ENCODE data around the gene RNASEH2B.

RNASEH2B gene

DNA sequence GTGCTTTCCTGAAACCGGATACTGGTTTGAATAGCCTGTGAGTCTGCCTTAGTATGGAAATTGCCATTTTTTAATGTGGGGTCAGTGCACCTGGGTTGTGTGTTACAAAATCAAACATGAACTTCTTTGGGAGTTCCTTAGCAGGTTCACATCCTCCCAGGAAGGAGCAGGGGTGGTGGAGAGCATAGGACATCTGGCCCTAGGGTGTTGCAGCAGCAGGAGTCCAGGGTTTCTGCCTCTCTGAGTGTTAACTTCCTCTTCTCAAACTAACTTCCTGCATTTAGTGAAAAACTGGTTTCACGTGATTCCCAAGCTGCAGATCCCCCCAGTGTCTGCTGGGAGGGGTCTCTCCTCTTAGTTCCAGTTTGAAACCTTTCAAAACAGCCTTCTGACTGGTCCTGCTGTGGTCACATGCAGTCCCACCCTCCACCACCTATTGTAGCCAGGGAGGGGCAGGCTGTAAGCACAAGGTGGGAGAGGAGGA lies 7.2 kb downstream of the RNASEH2B start:
- H3K4me1 ChIP-seq (ENCODE audit: control insufficient read depth, insufficient read depth, low read length) = peaks cover 3% of the 10 kb centered on the region; the same call in 1 of the 2 replicates
- H3K27ac ChIP-seq (ENCODE audit: low read length) = no peak overlapping the region
- H3K36me3 ChIP-seq (ENCODE audit: control insufficient read depth, insufficient read depth, low read length) = no peaks in the 10 kb centered on the region
- no peak overlapping the region for H3K4me3 ChIP-seq (ENCODE audit: low read length)
- WGBS (ENCODE audit: insufficient coverage, insufficient read length) = no CpG with 5 or more reads among the region's 2 CpGs
- H3K27me3 ChIP-seq (ENCODE audit: control insufficient read depth, insufficient read depth, low read length) = no peaks in the 10 kb centered on the region
- no peaks in the 10 kb centered on the region; the same call in 1 of the 2 replicates for H3K9me3 ChIP-seq (ENCODE audit: control insufficient read depth, insufficient read depth, low read length)
- no peak for DNase-seq (ENCODE audit: low read depth, low spot score)

DNA sequence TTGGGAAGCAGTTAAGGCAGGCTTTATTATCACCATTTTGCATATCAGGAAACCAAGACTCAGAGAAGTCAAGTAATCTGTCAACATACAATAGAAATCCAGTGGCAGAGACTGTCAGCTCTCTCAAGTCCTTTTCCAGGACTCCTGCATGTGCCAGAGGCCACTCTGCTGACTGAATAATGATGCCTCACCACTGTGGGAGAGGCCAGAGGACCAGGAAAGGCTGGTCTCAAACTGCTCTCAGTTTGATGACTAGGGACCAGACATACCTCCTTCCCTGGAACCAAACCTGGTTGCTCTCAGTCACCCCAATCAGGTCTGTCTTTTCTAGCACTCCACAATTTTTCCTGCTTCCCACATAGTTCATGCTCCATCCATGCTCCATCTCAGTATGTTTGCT lies 8.0 kb downstream of the RNASEH2B start:
- Histone ChIP-seq H3K36me3 (ENCODE audit: control insufficient read depth, insufficient read depth, low read length) (no peaks in the 10 kb centered on the region), H3K4me3 (ENCODE audit: low read length) (no peak overlapping the region), H3K9me3 (ENCODE audit: control insufficient read depth, insufficient read depth, low read length) (peaks cover 2% of the 10 kb centered on the region; the same call in 1 of the 2 replicates), H3K4me1 (ENCODE audit: control insufficient read depth, insufficient read depth, low read length) (peaks cover 3% of the 10 kb centered on the region; the same call in 1 of the 2 replicates), H3K27me3 (ENCODE audit: control insufficient read depth, insufficient read depth, low read length) (no peaks in the 10 kb centered on the region), H3K27ac (ENCODE audit: low read length) (no peak overlapping the region)
- DNase-seq (ENCODE audit: low read depth, low spot score) = no peak

DNA sequence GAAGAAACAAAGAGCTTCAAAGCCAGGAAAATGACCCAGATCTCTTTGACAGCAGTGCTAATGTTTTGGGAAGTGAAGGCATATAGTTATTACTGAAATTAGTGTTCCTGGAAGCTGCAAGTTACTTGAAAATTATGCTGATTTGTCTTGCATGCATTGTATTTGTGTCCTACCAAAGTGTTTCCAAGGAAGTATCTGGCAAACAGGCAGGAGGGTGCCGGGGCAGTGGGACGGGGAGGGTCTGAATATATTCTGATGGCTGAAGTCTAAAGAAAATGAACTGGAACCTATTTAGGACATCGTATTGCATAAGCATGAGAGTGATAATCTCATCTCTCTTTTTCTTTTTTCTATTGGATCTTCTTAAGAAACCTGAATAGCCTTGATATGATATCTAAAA lies 9.0 kb downstream of the RNASEH2B start:
- no peak for DNase-seq (ENCODE audit: low read depth, low spot score)
- Histone ChIP-seq H3K9me3 (ENCODE audit: control insufficient read depth, insufficient read depth, low read length) (peaks cover 2% of the 10 kb centered on the region; the same call in 1 of the 2 replicates), H3K4me3 (ENCODE audit: low read length) (no peak overlapping the region), H3K27me3 (ENCODE audit: control insufficient read depth, insufficient read depth, low read length) (no peaks in the 10 kb centered on the region), H3K27ac (ENCODE audit: low read length) (no peak overlapping the region), H3K36me3 (ENCODE audit: control insufficient read depth, insufficient read depth, low read length) (no peaks in the 10 kb centered on the region), H3K4me1 (ENCODE audit: control insufficient read depth, insufficient read depth, low read length) (peaks cover 3% of the 10 kb centered on the region; the same call in 1 of the 2 replicates)
- no CpG with 5 or more reads among the region's 3 CpGs for WGBS (ENCODE audit: insufficient coverage, insufficient read length)

DNA sequence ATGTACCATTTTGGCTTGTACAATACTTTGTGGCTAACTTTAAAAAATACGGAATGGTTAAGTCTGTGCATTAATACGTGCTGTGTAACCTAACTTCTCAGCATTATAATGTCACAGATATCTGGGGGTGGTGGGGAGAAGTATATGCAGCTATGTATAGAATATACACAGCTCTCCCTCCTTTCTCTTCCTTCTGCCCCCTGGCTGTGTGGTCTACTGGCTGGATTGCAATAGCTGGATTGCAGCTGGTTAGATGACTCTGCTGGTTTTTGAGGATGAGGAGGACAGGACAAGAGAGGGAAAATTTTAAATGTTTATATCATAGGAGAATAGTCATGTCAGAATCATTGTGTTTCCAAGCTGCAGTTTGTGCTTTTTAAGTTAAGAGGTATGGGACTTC lies 9.7 kb downstream of the RNASEH2B start:
- Histone ChIP-seq H3K27me3 (ENCODE audit: control insufficient read depth, insufficient read depth, low read length) (no peaks in the 10 kb centered on the region), H3K9me3 (ENCODE audit: control insufficient read depth, insufficient read depth, low read length) (peaks cover 2% of the 10 kb centered on the region; the same call in 1 of the 2 replicates), H3K4me1 (ENCODE audit: control insufficient read depth, insufficient read depth, low read length) (peaks cover 3% of the 10 kb centered on the region; the same call in 1 of the 2 replicates), H3K36me3 (ENCODE audit: control insufficient read depth, insufficient read depth, low read length) (no peaks in the 10 kb centered on the region), H3K4me3 (ENCODE audit: low read length) (no peak overlapping the region), H3K27ac (ENCODE audit: low read length) (no peak overlapping the region)
- no peak for DNase-seq (ENCODE audit: low read depth, low spot score)
- no CpG with 5 or more reads among the region's 2 CpGs for WGBS (ENCODE audit: insufficient coverage, insufficient read length)

DNA sequence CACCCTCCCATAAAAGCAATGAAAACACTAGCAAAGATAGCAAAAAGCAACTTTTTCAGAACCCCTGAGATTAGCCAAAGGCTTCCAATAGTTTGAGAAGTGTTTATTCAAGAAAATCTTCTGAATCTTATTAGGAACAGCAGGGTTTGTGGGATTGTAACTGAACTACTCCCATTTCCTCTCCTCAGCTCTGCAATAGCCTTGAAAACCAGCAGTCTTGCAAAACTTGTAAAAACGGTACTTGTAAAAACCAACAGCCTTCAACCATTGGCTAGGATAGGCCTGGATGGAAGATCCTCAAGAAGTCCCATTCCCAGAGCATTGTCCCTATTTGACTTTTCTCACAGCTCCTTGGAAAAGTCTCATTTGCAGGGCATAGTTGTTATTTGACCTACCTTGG lies 12.1 kb downstream of the RNASEH2B start:
- Histone ChIP-seq H3K27ac (ENCODE audit: low read length) (no peak overlapping the region), H3K4me1 (ENCODE audit: control insufficient read depth, insufficient read depth, low read length) (peaks cover 3% of the 10 kb centered on the region; the same call in 1 of the 2 replicates), H3K27me3 (ENCODE audit: control insufficient read depth, insufficient read depth, low read length) (no peaks in the 10 kb centered on the region), H3K9me3 (ENCODE audit: control insufficient read depth, insufficient read depth, low read length) (peaks cover 2% of the 10 kb centered on the region; the same call in 1 of the 2 replicates), H3K36me3 (ENCODE audit: control insufficient read depth, insufficient read depth, low read length) (no peaks in the 10 kb centered on the region), H3K4me3 (ENCODE audit: low read length) (no peak overlapping the region)
- no peak for DNase-seq (ENCODE audit: low read depth, low spot score)
- WGBS (ENCODE audit: insufficient coverage, insufficient read length) = no CpG with 5 or more reads among the region's 1 CpG

DNA sequence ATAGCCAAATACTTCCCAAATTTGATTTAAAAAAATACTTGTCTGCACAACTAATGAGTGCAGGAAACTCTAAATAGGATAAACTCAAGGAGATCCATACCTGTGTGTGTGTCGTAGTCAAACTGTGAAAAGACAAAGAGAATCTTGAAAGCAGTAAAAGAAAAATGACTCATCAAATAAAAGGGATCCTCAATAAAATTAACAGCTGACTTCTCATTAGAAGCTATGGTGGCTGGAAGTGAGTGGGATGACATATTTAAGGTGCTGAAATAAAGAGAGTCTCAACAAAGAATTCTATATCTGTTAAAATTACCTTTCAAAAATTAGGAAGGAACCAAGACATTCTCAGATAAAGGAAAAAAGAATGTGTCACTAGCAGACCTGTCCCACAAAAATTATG lies 13.7 kb downstream of the RNASEH2B start:
- Histone ChIP-seq H3K4me3 (ENCODE audit: low read length) (no peak overlapping the region), H3K27ac (ENCODE audit: low read length) (no peak overlapping the region), H3K27me3 (ENCODE audit: control insufficient read depth, insufficient read depth, low read length) (no peaks in the 10 kb centered on the region), H3K9me3 (ENCODE audit: control insufficient read depth, insufficient read depth, low read length) (peaks cover 2% of the 10 kb centered on the region; the same call in 1 of the 2 replicates), H3K4me1 (ENCODE audit: control insufficient read depth, insufficient read depth, low read length) (no peaks in the 10 kb centered on the region), H3K36me3 (ENCODE audit: control insufficient read depth, insufficient read depth, low read length) (no peaks in the 10 kb centered on the region)
- DNase-seq (ENCODE audit: low read depth, low spot score) = no peak
- no CpG with 5 or more reads among the region's 1 CpG for WGBS (ENCODE audit: insufficient coverage, insufficient read length)

DNA sequence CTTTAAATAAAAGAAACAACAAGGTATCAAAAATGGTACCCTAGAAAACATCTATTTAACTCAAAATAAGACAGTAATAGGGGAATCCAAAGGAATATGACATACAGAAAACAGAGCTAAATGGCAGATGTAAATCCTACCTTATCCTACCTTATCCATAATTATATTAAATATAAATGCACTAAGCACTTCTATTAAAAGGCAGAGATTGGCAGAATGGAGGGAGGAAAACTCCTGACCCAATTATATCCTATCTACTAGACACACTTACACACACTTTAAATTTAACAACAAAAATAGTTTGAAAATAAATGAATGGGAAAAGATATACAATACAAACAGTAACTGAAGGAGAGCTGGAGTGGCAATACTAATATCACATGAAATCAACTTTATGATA lies 14.4 kb downstream of the RNASEH2B start:
- no peaks in the 10 kb centered on the region for H3K36me3 ChIP-seq (ENCODE audit: control insufficient read depth, insufficient read depth, low read length)
- no peaks in the 10 kb centered on the region for H3K27me3 ChIP-seq (ENCODE audit: control insufficient read depth, insufficient read depth, low read length)

DNA sequence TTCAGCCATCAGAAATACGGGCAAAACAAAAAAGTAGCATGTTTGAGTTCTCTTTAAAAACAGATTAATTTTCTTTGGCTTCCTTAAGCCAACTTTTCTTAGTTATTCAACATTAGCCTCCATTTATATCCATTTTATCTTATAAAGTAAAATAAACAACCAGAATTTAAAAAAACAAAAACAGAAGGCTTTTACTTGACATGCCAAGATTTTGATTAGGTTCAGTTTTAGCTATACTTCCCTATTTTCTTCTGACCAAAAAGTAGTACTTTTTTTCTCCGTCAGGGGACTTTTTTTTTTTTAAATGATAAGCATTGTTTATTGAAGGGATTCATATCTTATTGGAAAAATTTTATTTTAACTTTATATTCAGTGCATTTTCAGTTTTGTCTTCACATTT lies 18.1 kb downstream of the RNASEH2B start:
- no peak overlapping the region for H3K27ac ChIP-seq (ENCODE audit: low read length)
- H3K27me3 ChIP-seq (ENCODE audit: control insufficient read depth, insufficient read depth, low read length) = no peaks in the 10 kb centered on the region
- no peak for DNase-seq (ENCODE audit: low read depth, low spot score)
- H3K4me3 ChIP-seq (ENCODE audit: low read length) = no peak overlapping the region
- H3K4me1 ChIP-seq (ENCODE audit: control insufficient read depth, insufficient read depth, low read length) = no peaks in the 10 kb centered on the region
- 0 out of 2 replicates have a peak, but pooled peaks cover 3% of the 10 kb centered on the region for H3K36me3 ChIP-seq (ENCODE audit: control insufficient read depth, insufficient read depth, low read length)
- WGBS (ENCODE audit: insufficient coverage, insufficient read length) = no CpG with 5 or more reads among the region's 2 CpGs
- no peaks in the 10 kb centered on the region for H3K9me3 ChIP-seq (ENCODE audit: control insufficient read depth, insufficient read depth, low read length)

More for the DNA sequence above, 14.4 kb downstream of the RNASEH2B start:
- H3K4me3 ChIP-seq (ENCODE audit: low read length) = no peak overlapping the region
- H3K27ac ChIP-seq (ENCODE audit: low read length) = no peak overlapping the region
- DNase-seq (ENCODE audit: low read depth, low spot score) = no peak
- no peaks in the 10 kb centered on the region for H3K4me1 ChIP-seq (ENCODE audit: control insufficient read depth, insufficient read depth, low read length)
- H3K9me3 ChIP-seq (ENCODE audit: control insufficient read depth, insufficient read depth, low read length) = peaks cover 2% of the 10 kb centered on the region; the same call in 1 of the 2 replicates

DNA sequence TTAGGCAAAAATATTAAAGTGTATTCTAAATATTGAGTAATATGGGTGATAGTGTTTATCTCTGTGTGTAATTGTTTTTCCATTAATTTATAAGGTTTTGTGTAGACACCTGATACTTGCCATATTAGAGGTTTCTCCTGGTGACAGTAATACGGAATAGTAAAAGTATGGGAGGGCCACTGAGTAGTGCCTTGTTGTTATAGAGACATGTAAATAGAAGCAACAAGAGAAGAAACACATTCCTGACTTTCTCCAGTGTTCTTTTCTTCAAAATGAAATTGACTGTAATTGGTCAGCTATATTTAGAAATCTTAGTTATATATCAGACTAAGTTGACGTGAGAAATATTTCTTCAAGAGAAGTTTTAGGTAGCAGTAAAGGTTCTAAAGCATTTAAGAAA lies 18.5 kb downstream of the RNASEH2B start:
- Histone ChIP-seq H3K36me3 (ENCODE audit: control insufficient read depth, insufficient read depth, low read length) (0 out of 2 replicates have a peak, but pooled peaks cover 3% of the 10 kb centered on the region), H3K4me1 (ENCODE audit: control insufficient read depth, insufficient read depth, low read length) (no peaks in the 10 kb centered on the region), H3K27me3 (ENCODE audit: control insufficient read depth, insufficient read depth, low read length) (no peaks in the 10 kb centered on the region), H3K4me3 (ENCODE audit: low read length) (no peak overlapping the region), H3K27ac (ENCODE audit: low read length) (no peak overlapping the region), H3K9me3 (ENCODE audit: control insufficient read depth, insufficient read depth, low read length) (no peaks in the 10 kb centered on the region)
- WGBS (ENCODE audit: insufficient coverage, insufficient read length) = no CpG with 5 or more reads among the region's 2 CpGs
- no peak for DNase-seq (ENCODE audit: low read depth, low spot score)

DNA sequence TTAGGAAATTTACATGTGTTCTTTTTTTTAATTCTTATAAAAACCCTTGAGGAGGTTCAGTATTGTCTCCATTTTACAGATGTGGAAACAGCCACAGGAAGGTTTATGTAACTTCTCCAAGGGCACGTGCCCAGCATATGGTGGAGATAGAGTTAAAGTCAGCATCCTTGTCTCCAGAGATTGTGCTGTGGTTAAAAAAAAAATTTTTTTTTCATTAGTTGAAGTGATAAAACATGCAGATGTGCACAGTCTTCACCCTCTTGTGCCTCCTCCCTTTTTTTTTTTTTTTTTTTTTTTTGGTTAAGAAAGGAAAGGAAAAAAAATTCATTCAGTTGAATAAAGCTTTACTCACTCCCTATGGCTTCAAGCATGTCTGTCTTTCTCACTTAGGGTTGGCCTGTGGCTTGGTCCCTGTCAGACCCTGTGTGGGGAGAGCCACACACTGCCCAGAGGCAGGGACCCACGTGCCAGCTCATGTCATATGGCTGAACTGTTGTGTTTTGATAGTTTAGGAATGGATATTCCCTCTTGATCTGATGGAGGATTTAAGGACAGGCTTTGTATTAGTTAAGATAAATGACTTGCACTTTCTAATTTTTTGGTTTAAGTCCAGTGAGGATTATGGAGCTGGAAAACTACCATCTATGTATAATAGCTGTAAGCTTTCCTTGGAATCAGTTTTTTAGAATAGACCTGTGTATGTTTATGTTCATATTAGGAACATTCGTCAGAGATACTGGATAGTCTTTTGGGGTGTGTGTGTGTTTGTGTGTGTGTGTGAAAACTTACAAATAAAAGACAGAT lies 19.3 kb downstream of the RNASEH2B start:
- Histone ChIP-seq H3K27ac (ENCODE audit: low read length) (no peak overlapping the region), H3K4me1 (ENCODE audit: control insufficient read depth, insufficient read depth, low read length) (no peaks in the 10 kb centered on the region), H3K27me3 (ENCODE audit: control insufficient read depth, insufficient read depth, low read length) (no peaks in the 10 kb centered on the region), H3K36me3 (ENCODE audit: control insufficient read depth, insufficient read depth, low read length) (0 out of 2 replicates have a peak, but pooled peaks cover 3% of the 10 kb centered on the region), H3K4me3 (ENCODE audit: low read length) (no peak overlapping the region), H3K9me3 (ENCODE audit: control insufficient read depth, insufficient read depth, low read length) (no peaks in the 10 kb centered on the region)
- no peak for DNase-seq (ENCODE audit: low read depth, low spot score)
- WGBS (ENCODE audit: insufficient coverage, insufficient read length) = no CpG with 5 or more reads among the region's 3 CpGs

Measured in iPS DF 6.9 (cell line).